GM21515 (cell line): ENCODE results near the gene PEX11G.

Experiments
- ATAC-seq: cut with Tn5 transposase; IDR thresholded peaks from one replicate; pipeline ENCODE4 v1.9.1; 2021; ENCODE audit not compliant: unreplicated experiment

The PEX11G gene

DNA sequence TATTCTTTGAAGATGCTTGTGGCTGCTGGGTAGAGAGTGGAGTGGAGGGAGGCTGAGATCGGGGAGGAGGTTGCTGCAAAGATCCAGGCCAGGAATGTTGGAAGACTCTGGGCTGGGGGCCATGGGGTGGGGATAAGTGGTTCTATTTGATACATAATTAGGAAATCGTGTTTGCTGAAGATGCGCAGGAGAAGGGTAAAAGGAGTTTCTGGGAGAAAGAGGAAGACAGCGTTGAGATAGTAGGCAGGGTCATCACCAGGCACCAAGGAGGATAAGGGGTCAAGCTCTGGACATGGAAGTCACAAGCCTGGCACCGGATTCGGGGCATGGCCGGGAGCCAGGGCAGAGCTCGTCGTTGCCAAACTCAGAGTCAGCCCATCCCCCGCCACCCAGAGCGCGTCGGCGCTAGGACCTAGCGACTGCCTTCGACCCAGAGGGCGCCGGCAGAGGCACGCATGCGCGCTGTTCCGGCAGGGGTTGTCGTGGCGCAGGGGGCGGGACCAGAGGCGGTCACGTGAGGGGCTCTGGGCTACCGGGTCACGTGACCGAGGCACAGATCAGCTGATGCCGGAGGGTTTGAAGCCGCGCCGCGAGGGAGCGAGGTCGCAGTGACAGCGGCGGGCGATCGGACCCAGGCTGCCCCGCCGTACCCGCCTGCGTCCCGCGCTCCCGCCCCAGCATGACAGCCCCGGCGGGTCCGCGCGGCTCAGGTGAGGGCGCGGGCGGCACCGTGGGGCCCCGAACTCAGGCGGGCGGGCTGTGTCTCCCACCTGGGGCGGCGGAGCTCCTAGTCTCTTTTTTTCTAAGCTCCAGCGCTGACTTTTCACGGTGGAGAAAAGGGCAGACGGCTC is 33.5 kb upstream of the PEX11G start, which contains the start of gene MCOLN1:
Gene MCOLN1, plus strand, starts transcription at position 553 of the 851 bp plus-strand sequence. Its CDS starts 127 bp downstream, at position 680.
- ATAC-seq: peak; percentile 65

- no peak for ATAC-seq
Measured at GRCh38 chr19:7521551-7522071, 32.8 kb upstream of the PEX11G start.

DNA sequence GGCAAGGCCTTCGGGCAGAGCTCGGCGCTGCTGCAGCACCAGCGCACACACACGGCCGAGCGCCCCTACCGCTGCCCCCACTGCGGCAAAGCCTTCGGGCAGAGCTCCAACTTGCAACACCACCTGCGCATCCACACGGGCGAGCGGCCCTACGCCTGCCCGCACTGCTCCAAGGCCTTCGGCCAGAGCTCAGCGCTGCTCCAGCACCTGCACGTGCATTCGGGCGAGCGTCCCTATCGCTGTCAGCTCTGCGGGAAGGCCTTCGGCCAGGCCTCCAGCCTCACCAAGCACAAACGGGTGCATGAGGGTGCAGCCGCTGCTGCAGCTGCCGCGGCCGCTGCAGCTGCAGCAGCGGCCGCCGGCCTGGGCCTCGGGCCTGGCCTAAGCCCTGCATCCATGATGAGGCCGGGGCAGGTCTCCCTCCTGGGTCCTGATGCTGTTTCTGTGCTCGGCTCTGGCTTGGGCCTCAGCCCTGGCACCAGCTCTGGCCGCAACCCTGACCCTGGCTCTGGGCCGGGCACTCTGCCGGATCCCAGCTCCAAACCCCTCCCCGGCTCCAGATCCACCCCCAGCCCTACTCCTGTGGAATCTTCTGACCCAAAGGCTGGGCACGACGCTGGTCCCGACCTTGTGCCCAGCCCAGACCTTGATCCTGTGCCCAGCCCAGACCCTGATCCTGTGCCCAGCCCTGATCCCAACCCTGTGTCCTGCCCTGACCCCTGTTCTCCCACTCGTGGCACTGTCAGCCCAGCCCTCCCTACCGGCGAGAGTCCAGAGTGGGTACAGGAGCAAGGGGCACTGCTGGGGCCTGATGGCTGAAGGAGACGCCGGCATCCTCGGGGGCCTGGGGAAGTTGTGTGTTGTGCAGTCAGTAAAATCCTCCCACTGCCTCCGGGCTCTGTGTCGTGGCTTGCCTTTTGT is 31.6 kb upstream of the PEX11G start:
- ATAC-seq: no peak

DNA sequence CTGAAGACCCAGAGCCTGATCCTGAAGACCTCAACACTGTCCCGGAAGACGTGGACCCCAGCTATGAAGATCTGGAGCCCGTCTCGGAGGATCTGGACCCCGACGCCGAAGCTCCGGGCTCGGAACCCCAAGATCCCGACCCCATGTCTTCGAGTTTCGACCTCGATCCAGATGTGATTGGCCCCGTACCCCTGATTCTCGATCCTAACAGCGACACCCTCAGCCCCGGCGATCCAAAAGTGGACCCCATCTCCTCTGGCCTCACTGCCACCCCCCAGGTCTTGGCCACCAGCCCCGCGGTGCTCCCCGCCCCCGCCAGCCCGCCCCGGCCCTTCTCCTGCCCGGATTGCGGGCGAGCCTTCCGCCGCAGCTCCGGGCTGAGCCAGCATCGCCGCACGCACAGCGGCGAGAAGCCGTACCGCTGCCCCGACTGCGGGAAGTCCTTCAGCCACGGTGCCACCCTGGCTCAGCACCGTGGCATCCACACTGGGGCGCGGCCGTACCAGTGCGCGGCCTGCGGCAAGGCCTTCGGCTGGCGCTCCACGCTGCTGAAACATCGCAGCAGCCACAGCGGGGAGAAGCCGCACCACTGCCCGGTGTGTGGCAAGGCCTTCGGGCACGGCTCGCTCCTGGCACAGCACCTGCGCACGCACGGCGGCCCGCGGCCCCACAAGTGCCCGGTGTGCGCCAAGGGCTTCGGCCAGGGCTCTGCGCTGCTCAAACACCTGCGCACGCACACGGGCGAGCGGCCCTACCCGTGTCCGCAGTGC is 30.7 kb upstream of the PEX11G start:
- no peak for ATAC-seq

- ATAC-seq: no peak
Measured at GRCh38 chr19:7516878-7517277, 28.0 kb upstream of the PEX11G start.

DNA sequence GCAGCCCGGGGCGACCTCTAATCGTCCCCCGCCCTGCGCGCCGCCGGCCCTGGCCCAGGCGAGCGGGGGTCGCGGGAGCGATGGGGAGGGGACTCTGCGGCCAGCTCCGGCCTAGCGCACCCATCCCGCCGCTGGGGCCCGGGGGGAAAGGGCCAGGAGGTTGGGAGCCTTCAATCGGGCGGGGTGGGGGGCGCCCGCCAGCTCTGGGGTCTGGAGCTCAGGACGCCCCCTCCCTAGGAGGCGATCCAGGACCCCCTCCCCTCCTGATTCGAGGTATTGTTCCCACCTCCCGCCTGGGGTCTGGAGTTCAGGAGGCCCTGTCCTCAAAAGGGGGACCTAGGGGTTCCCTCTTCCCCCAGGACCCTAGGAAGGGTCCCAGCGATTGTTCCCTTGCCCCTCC is 27.5 kb upstream of the PEX11G start:
- no peak for ATAC-seq

- ATAC-seq: no peak
Measured at GRCh38 chr19:7515645-7516151, 26.9 kb upstream of the PEX11G start, which contains the start of gene ZNF358. Gene ZNF358, plus strand, starts transcription at chr19:7516103. Its CDS starts 3,140 bp downstream, at chr19:7519243.

DNA sequence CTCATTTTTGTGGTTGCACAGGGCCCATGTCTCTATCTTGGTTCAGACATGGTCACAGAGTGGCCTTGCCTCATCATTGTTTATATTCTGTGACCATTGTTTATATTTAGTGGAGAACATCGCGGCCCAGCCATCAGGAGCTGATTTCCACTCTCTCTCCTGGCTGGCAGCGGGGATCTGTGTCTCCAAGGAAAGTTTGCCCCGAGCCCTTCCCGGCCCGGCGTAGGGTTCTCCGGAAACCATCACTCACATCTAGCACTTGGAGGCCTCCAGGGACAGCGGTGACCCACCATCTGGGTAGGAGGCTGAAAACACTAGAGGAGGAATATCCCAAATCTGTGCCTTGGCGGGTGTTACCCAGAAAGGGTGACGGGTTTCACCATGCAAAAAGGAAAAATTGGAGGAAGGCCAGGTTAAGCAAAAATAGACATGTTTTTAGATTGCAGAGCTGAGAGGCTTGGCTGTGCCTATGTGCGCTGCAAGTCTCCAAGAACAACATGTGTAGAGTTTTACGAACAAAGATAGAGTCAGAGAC is 26.3 kb upstream of the PEX11G start:
- no peak for ATAC-seq

DNA sequence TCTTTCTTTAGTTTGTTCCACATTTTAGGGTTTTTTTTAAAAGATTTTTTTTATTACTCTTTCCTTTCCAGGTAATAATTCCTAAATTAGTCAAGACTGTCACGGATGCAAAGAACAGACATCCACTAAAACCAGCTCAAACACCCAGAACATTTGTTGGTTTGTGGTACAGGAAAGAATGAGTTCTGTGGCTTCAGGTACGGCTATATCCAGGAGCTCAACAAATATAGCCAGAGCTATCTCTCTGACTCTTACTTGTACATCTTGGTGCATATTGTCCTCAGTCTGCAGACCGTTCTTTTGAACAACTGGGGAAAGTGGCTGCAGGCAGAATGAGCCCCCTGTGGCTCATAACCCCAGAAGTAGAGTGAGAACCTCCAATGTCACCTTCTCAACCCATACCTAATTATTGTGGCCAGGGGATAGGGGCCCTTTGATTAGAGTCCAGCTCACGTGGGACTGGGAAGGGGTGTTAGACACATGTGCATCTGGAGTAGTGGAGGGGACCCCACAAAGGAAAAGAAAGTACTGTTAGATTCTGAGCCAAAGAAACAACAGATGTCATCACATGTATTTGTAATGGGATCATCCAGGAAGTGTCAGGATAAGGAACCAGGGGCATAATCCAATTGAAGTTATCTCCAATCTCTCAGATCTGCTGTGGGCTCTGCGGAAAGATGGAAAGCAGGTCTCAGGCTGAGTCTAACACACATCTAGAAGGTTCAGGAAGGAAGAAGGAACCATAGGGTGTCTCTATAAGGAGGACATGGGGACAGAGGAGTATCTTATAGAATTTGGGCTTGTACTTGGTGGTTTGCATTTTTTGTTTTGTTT is 25.2 kb upstream of the PEX11G start:
- no peak for ATAC-seq

DNA sequence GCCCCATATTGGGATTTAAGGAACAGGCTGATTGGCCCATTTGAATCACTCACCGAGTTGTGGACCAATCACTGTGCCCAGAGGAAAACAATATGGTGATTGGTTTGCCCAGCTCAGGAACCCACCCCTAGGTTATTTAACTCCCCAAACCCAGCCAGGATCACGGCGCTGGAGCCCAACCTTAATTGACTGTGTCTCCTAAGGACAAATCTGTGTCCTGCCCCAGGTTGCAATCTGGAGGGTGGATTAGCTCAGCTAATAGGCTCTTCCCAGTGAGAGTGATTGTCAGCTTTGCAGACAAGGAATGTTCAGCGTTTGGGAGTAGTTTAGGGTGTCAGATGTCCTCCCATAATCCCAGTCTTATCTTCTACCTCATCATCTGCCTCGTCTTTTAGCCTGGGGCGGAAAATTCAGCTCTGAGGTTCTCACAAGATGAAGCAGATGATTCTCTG is 23.6 kb upstream of the PEX11G start:
- no peak for ATAC-seq

GRCh38 chr19:7509625-7510024 is 20.8 kb upstream of the PEX11G start:
- ATAC-seq: no peak

DNA sequence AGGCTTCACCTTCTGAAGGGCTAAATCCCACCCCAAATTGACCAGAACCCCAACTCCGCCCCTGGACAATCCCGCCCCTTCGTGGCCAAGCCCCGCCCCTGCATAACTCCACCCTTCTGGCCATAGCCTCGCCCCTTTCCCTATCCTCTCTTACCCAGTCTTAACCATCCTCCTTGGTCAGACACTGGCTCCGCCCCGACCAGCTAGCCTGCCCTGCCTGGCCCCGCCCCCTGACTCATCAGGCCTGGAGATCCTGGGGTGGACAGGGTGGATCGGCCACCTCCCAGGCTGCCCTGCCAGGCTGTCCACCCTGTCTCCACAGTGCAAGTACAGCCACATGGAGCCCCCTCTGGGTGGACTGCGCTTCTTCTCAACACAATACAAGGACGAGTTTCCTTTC is 19.0 kb upstream of the PEX11G start:
- no peak for ATAC-seq

GRCh38 chr19:7506385-7507328 is 17.8 kb upstream of the PEX11G start:
- no peak for ATAC-seq

- no peak for ATAC-seq
Measured at GRCh38 chr19:7505682-7506384, 17.0 kb upstream of the PEX11G start.

DNA sequence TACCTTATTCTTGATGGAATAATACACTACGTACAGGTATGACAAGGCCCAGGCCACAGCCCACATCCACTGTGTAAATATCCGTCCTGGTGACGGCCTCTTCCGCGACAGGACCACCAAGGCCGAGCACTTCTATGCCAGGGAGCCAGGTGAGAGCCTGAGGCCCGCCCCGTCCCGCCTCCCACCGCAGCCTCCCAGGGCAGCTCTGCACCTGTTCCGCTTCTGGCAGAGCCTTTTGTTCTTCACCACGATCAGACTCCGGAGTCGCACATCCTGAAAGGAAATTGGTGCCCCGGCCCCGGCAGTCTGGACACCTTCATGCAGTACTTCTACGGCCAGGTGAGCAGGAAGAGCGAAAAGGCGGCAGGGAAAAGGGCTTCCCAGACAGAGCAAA is 16.4 kb upstream of the PEX11G start:
- ATAC-seq: no peak

DNA sequence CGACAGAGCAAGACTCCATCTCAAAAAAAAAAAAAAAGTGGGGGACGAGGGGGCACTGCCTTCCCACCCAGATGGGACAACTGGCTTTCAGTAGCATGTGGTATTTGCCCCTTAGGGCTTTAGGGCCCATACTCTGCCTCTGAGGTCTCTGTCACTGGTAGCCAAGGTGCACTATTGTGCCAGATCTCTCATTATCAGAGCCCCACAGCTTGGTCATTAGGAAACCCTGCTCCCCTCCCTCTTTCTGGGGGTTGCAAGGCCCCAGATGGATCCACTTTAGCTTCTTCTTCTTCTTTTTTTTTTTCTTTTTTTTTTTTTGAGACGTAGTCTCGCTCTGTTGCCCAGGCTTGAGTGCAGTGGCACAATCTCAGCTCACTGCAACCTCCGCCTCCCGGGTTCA is 15.8 kb upstream of the PEX11G start:
- no peak for ATAC-seq

GRCh38 chr19:7502552-7502951 is 13.7 kb upstream of the PEX11G start:
- ATAC-seq: no peak
